ENCODE data around the gene CORO6.

DNA sequence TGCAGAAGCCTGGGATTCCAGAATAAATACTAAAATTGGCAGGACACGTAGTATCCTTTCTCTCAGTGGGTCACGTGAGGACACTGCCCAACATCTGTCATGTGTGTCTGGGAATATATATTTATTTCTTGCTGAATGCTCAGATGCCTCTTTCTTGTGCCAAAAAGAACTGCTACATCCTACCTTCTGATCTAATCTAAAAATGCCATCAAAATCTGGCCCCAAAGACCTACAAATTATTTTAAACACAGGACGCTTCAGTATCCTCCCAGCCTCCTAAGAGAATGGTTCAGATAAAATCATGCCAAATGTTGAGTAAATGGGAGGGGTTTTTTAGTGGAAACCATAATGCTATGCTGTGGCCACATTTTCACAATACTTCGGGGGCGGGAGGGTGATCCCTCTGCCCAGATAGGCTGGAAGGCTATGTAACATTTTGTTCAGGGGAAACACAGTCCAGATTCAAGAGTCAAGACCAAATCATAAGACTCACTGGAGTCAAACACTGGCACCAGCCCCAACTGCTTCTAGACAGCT, 22.9 kb upstream of the CORO6 start:
- TF ChIP-seq, protein P1, sequence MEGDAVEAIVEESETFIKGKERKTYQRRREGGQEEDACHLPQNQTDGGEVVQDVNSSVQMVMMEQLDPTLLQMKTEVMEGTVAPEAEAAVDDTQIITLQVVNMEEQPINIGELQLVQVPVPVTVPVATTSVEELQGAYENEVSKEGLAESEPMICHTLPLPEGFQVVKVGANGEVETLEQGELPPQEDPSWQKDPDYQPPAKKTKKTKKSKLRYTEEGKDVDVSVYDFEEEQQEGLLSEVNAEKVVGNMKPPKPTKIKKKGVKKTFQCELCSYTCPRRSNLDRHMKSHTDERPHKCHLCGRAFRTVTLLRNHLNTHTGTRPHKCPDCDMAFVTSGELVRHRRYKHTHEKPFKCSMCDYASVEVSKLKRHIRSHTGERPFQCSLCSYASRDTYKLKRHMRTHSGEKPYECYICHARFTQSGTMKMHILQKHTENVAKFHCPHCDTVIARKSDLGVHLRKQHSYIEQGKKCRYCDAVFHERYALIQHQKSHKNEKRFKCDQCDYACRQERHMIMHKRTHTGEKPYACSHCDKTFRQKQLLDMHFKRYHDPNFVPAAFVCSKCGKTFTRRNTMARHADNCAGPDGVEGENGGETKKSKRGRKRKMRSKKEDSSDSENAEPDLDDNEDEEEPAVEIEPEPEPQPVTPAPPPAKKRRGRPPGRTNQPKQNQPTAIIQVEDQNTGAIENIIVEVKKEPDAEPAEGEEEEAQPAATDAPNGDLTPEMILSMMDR (IDR thresholded peaks at IDR 0.05), result no peak
- TF ChIP-seq POLR2A (IDR thresholded peaks at IDR 0.05) (no peak), POLR2AphosphoS5 (IDR thresholded peaks at IDR 0.05) (peak; percentile 37 to 57 (median 42))

All from breast epithelium (tissue), 3 donors.